ENCODE results near the gene LAMA3. TPM values are rescaled to one million over a fixed set of nuclear protein-coding genes. Genes with fewer than 3 reads are reported as not detected.

LAMA3 gene
- total RNA-seq, 1 donor from 2014 or later: 126 TPM

- TF ChIP-seq, protein P1, sequence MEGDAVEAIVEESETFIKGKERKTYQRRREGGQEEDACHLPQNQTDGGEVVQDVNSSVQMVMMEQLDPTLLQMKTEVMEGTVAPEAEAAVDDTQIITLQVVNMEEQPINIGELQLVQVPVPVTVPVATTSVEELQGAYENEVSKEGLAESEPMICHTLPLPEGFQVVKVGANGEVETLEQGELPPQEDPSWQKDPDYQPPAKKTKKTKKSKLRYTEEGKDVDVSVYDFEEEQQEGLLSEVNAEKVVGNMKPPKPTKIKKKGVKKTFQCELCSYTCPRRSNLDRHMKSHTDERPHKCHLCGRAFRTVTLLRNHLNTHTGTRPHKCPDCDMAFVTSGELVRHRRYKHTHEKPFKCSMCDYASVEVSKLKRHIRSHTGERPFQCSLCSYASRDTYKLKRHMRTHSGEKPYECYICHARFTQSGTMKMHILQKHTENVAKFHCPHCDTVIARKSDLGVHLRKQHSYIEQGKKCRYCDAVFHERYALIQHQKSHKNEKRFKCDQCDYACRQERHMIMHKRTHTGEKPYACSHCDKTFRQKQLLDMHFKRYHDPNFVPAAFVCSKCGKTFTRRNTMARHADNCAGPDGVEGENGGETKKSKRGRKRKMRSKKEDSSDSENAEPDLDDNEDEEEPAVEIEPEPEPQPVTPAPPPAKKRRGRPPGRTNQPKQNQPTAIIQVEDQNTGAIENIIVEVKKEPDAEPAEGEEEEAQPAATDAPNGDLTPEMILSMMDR (IDR thresholded peaks at IDR 0.05; ENCODE audit: insufficient read depth, low read length, poor library complexity, severe bottlenecking): no peak
- DNase-seq (ENCODE audit: low read depth): no peak
- Histone ChIP-seq H3K36me3 (ENCODE audit: control insufficient read depth, insufficient read depth, low read length) (no peaks in the 10 kb centered on the region), H3K4me3 (ENCODE audit: low read depth, low read length) (no peak overlapping the region), H3K27me3 (ENCODE audit: control insufficient read depth, insufficient read depth, low read length) (no peaks in the 10 kb centered on the region)
Measured at GRCh38 chr18:23835506-23835905, 146.3 kb downstream of the LAMA3 start.

DNA sequence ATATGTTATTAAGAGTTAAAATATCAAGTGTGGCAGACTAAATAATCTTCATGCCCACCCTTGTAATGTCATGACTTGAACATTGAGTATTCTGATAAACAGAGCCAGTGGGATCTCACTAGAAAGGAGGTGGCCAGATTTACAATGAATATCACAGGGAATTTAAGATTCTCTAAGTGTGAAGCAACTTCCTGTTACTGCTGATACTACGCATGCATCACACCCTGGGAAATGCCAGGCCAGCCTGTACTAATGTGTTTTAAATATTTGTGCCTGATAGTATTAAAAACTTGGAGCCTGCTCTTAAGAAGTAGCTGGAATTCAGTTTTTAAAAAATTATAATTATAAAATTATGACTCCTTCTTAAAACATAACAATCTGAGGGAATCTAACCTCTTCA, 148.3 kb downstream of the LAMA3 start:
- H3K4me3 ChIP-seq (ENCODE audit: low read depth, low read length): no peak overlapping the region
- TF ChIP-seq, protein P1 (IDR thresholded peaks at IDR 0.05; ENCODE audit: insufficient read depth, low read length, poor library complexity, severe bottlenecking): no peak
- H3K36me3 ChIP-seq (ENCODE audit: control insufficient read depth, insufficient read depth, low read length): no peaks in the 10 kb centered on the region
- peak; percentile 60 for DNase-seq (ENCODE audit: low read depth)
- no peaks in the 10 kb centered on the region for H3K27me3 ChIP-seq (ENCODE audit: control insufficient read depth, insufficient read depth, low read length)

- TF ChIP-seq, protein P1 (IDR thresholded peaks at IDR 0.05; ENCODE audit: insufficient read depth, low read length, poor library complexity, severe bottlenecking): no peak
- DNase-seq (ENCODE audit: low read depth): no peak
- Histone ChIP-seq H3K4me3 (ENCODE audit: low read depth, low read length) (no peak overlapping the region), H3K36me3 (ENCODE audit: control insufficient read depth, insufficient read depth, low read length) (peaks cover 2% of the 10 kb centered on the region), H3K27me3 (ENCODE audit: control insufficient read depth, insufficient read depth, low read length) (no peaks in the 10 kb centered on the region)
Measured at GRCh38 chr18:23838233-23838632, 149.0 kb downstream of the LAMA3 start.

DNA sequence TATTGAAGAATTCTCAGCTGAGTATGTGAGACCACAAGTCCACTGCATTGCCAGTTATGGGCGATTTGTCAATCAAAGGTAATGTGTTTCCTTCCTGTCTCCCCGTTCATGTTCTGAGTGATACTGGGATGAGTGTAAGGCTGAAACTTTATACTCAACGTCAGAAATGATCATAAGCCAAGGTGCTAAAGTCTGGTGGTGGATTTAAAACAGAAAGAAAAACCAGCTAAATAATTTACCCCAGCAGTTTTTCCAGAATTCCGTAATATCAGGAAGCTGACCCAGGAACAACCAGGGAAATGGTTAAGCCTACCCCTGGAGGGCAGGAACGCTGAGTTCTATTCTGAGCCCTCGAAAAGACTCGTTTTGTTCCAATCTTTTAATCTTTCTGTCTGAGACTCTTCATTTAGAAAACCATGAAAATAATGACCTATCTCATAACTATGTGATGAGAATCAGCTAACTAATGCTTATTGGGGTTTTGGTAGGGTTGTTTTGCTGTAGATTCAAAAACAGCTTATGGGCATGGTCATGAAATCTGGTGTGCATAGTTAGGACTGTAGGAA, 149.6 kb downstream of the LAMA3 start:
- peaks cover 3% of the 10 kb centered on the region for H3K36me3 ChIP-seq (ENCODE audit: control insufficient read depth, insufficient read depth, low read length)
- DNase-seq (ENCODE audit: low read depth): peak; percentile 41
- TF ChIP-seq, protein P1 (IDR thresholded peaks at IDR 0.05; ENCODE audit: insufficient read depth, low read length, poor library complexity, severe bottlenecking): no peak
- H3K4me3 ChIP-seq (ENCODE audit: low read depth, low read length): no peak overlapping the region
- H3K27me3 ChIP-seq (ENCODE audit: control insufficient read depth, insufficient read depth, low read length): no peaks in the 10 kb centered on the region

GRCh38 chr18:23842305-23842704, 153.1 kb downstream of the LAMA3 start:
- H3K36me3 ChIP-seq (ENCODE audit: control insufficient read depth, insufficient read depth, low read length): peaks cover 3% of the 10 kb centered on the region

More at GRCh38 chr18:23842305-23842704, 153.1 kb downstream of the LAMA3 start:
- no peak for DNase-seq (ENCODE audit: low read depth)
- H3K27me3 ChIP-seq (ENCODE audit: control insufficient read depth, insufficient read depth, low read length): no peaks in the 10 kb centered on the region
- TF ChIP-seq, protein P1 (IDR thresholded peaks at IDR 0.05; ENCODE audit: insufficient read depth, low read length, poor library complexity, severe bottlenecking): no peak
- no peak overlapping the region for H3K4me3 ChIP-seq (ENCODE audit: low read depth, low read length)

Measured in kidney epithelial cell (primary cell).